Measurements from ENCODE around the gene BMP7. TPM values are rescaled to one million over a fixed set of nuclear protein-coding genes. Genes with fewer than 3 reads are reported as not detected.

The BMP7 gene
- total and polyA plus RNA-seq, 2 of the 8 experiments (the other 6 are each of a cell fraction or from before 2014, with no cell fraction given): 9.2 to 14.7 TPM

- Histone ChIP-seq H3K4me3 (ENCODE audit: extremely low read depth in 1 of 4, insufficient read depth in 2 of 4, low read depth in 3 of 4, low read length in 4 of 4) (peak overlapping the region in 1 of 4 experiments; percentile 38; a peak in 2 of 8 replicates), H2BK20ac (ENCODE audit: low read length) (no peak overlapping the region), H3K4ac (replicated peaks; ENCODE audit: insufficient read length, low read depth, low read length) (no peak overlapping the region), H4K8ac (ENCODE audit: extremely low read depth, insufficient read depth, low read length) (no peak overlapping the region), H2BK12ac (ENCODE audit: low read depth, low read length) (peak overlapping the region; percentile 62), H3K9ac (replicated peaks in 1 of 4; ENCODE audit: extremely low read depth in 1 of 4, low read depth in 3 of 4, low read length in 3 of 4) (no peak overlapping the region), H3K56ac (replicated peaks; ENCODE audit: insufficient read length, low read depth, low read length) (no peak overlapping the region), H4K91ac (replicated peaks; ENCODE audit: insufficient read length, low read length) (peak overlapping the region; percentile 29), H3K27me3 (replicated peaks in 1 of 4; ENCODE audit: control insufficient read depth in 3 of 4, extremely low read depth in 1 of 4, insufficient read depth in 3 of 4, low read length in 3 of 4) (peaks cover 0 to 5% (median 2%) of the 10 kb centered on the region in 4 experiments; a peak in 2 of 7 replicates), H3K4me2 (ENCODE audit: insufficient read depth in 1 of 2, low read depth in 2 of 2, low read length in 2 of 2) (peak overlapping the region; percentile 37 to 60), H2BK5ac (ENCODE audit: low read depth, low read length) (peak overlapping the region; percentile 79; the same call in 1 of the 2 replicates), H3K27ac (ENCODE audit: low read depth, low read length) (no peak overlapping the region), H3K79me2 (ENCODE audit: control insufficient read depth in 1 of 2, insufficient read depth in 2 of 2, low read length in 2 of 2) (no peaks in the 10 kb centered on the region), H3K23ac (ENCODE audit: insufficient read length) (no peak overlapping the region), H3K23me2 (ENCODE audit: low read depth, low read length) (no peaks in the 10 kb centered on the region), H3K4me1 (replicated peaks in 1 of 4; ENCODE audit: control insufficient read depth in 3 of 4, insufficient read depth in 4 of 4, low read length in 3 of 4) (peaks cover 0 to 28% (median 15%) of the 10 kb centered on the region in 4 experiments; a peak in 6 of 7 replicates), H3K36me3 (ENCODE audit: control insufficient read depth in 2 of 4, insufficient read depth in 4 of 4, low read length in 3 of 4) (no peaks in the 10 kb centered on the region), H4K20me1 (replicated peaks in 1 of 2; ENCODE audit: control insufficient read depth in 1 of 2, insufficient read depth in 2 of 2, low read length in 2 of 2) (no peaks in the 10 kb centered on the region), H2AK5ac (ENCODE audit: low read depth, low read length) (no peak overlapping the region), H3K18ac (ENCODE audit: extremely low read depth, low read length) (no peak overlapping the region), H2AFZ (ENCODE audit: low read length) (no peak overlapping the region), H3K9me3 (ENCODE audit: insufficient read depth in 2 of 2, low read depth in 1 of 2, low read length in 1 of 2) (no peaks in the 10 kb centered on the region), H2BK15ac (ENCODE audit: low read length) (no peak overlapping the region), H3K79me1 (ENCODE audit: low read depth, low read length) (no peaks in the 10 kb centered on the region), H2BK120ac (replicated peaks; ENCODE audit: low read depth, low read length) (peak overlapping the region; percentile 27), H3K14ac (ENCODE audit: insufficient read length) (no peak overlapping the region), H4K5ac (ENCODE audit: insufficient read length, low read depth, low read length) (peak overlapping the region; percentile 20)
- ChIA-PET CTCF (ENCODE audit: partially characterized antibody) (interaction anchor here (0.8 to 2.3 kb wide), 4 partner anchors 12 to 121 kb away, joined by 3 to 9 read pairs (median 5); partner anchors contain the start of gene SPO11), POLR2A (ENCODE audit: partially characterized antibody) (interaction anchor here (0.7 to 2.0 kb wide), 5 partner anchors 10 to 141 kb away, joined by 3 to 5 read pairs (median 3); no protein-coding TSS in a partner anchor)
- 83% methylated on average over 2 of the region's 2 CpGs; no CpG with 5 or more reads in 1 of the 2 experiments for WGBS, 2 experiments (ENCODE audit: extremely low coverage in 1 of 2, insufficient coverage in 1 of 2, insufficient read length in 1 of 2, insufficient replicate concordance in 2 of 2, low coverage in 1 of 2, low lambda C conversion rate in 2 of 2, missing lambda C conversion rate in 1 of 2)
- no peak for TF ChIP-seq CBX8 (IDR thresholded peaks at IDR 0.05; ENCODE audit: borderline replicate concordance, low read depth, low read length)
- no peak for TF ChIP-seq FOSL1 (IDR thresholded peaks at IDR 0.05; ENCODE audit: insufficient read depth, low read depth, low read length)
- TF ChIP-seq RBBP5 (IDR thresholded peaks at IDR 0.05; ENCODE audit: borderline replicate concordance, low read depth, low read length): no peak
- no peak for TF ChIP-seq CTBP2 (IDR thresholded peaks at IDR 0.05; ENCODE audit: borderline replicate concordance, insufficient read depth, insufficient read length, low read length)
- no peak for TF ChIP-seq SP1 (IDR thresholded peaks at IDR 0.05; ENCODE audit: low read depth, low read length)
- TF ChIP-seq POLR2AphosphoS5 (IDR thresholded peaks at IDR 0.05; ENCODE audit: low read depth, low read length): no peak
- no peak for TF ChIP-seq CHD1 (IDR thresholded peaks at IDR 0.05; ENCODE audit: low read depth, low read length)
- TF ChIP-seq SIN3A (conservative IDR thresholded peaks at IDR 0.05 in 1 of 2, IDR thresholded peaks at IDR 0.05 in 1 of 2; ENCODE audit: low read depth in 1 of 2, low read length in 2 of 2): no peak
- TF ChIP-seq ATF3 (IDR thresholded peaks at IDR 0.05; ENCODE audit: insufficient read depth, low read depth, low read length): no peak
- no peak for TF ChIP-seq TBP (IDR thresholded peaks at IDR 0.05; ENCODE audit: low read depth, low read length)
- no peak for TF ChIP-seq USF2 (IDR thresholded peaks at IDR 0.05; ENCODE audit: low read length)
- FAIRE-seq: no peak
- DNase-seq (ENCODE audit: low read depth in 1 of 2, low spot score in 2 of 2): no peak
These were observed 55.0 kb downstream of the BMP7 start for GRCh38 chr20:57211406-57211805.

Measured in H1 (cell line).